Putamen (tissue), 1 donor: ENCODE measurements around the gene TESK2.
"Not testable (repeated sequence)": the region's sequence is repeated elsewhere in the genome, so short reads cannot be mapped to it uniquely, and the experiment has no call there.

Experiments
- DNase-seq: peaks from one replicate; pipeline ENCODE4 v3.0.0-alpha.2; 2016; ENCODE audit warnings: low spot score

TESK2 gene

DNA sequence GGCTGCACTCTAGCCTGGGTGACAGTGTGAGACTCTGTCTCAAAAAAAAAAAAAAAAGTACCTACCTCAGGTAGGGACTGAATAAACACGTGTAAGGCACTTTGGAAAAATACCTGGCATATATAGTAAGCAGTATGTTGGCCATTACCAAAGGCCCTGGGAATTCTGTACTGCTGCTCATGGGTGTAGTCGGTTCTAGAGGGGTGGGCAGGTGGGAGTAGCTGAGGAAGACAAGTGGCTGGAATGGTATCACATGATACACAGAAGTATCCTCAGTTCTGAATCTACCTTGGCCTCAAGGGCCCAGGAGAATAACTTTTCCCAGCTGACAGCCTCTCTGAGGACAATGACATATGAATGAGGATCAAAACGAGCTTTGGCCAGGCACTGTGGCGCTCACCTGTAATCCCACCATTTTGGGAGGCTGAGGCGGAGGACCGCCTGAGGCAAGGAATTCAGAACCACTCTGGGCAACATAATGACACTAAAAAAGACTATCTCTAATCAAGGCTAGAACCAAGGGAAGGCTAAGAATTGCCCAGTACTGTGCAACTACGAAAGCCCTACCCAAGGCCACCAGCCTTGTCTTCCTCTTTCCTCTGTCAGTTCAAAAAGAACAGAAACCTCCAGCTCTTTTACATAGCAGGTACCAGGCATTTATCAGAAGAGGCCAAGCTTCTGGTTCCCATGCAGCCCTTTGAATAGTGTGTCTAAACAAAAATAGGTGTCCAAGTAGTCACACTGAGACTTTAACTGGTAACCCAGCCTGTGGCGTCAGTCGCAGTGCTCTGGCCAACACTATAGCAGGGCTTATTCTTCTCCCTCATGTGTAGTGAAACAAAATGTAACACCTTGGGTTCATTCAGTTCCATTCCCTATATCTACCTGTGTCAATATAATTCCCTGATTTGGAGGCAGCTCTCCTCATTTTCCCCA is 19.3 kb upstream of the TESK2 start:
- DNase-seq = no peak

GRCh38 chr1:45508295-45509151 is 17.6 kb upstream of the TESK2 start:
- no peak for DNase-seq

GRCh38 chr1:45507893-45508292 is 16.9 kb upstream of the TESK2 start:
- DNase-seq = no peak

DNA sequence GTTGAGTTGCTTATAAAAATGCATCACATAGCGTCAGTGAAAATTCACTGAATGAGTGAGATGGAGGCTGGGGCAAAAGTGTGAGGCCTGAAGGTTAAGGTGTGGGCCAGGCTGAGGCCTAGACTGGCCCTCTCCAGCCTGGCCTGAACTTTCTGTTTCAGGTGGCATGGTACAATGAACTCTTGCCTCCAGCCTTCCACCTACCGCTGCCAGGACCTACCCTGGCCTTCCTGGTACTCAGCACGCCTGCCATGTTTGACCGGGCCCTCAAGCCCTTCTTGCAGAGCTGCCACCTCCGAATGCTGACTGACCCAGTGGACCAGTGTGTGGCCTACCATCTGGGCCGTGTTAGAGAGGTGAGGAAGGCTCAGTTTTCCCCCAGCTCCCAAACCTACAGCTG is 16.2 kb upstream of the TESK2 start:
- DNase-seq = no peak

- no peak for DNase-seq
These were observed 12.7 kb upstream of the TESK2 start for GRCh38 chr1:45503462-45504360.

GRCh38 chr1:45501505-45501859 is 10.5 kb upstream of the TESK2 start:
- no peak for DNase-seq

- DNase-seq = no peak
These were observed 8.4 kb upstream of the TESK2 start for GRCh38 chr1:45499415-45499769.

GRCh38 chr1:45498279-45498678 is 7.3 kb upstream of the TESK2 start:
- no peak for DNase-seq

GRCh38 chr1:45493116-45493697 is 2.2 kb upstream of the TESK2 start:
- peak; percentile 57 for DNase-seq

DNA sequence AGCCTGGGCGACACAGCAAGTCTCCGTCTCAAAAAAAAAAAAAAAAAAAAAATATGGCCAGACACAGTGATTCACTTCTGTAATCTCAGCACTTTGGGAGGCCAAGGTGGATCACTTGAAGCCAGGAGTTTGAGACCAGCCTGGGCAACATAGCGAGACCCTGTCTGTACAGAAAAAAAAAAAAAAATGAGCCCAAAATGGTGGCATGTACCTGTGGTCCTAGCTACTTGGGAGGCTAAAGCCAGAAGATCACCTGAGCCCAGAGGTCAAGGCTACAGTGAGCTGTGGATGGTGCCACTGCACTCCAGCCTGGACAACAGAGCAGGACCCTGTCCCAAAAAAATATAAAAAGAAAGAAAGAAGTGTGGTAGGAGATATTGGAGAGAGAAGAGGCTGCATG is 1.7 kb upstream of the TESK2 start:
- DNase-seq = no peak

- no peak for DNase-seq
These were observed 711 bp upstream of the TESK2 start for GRCh38 chr1:45491487-45492260.

DNA sequence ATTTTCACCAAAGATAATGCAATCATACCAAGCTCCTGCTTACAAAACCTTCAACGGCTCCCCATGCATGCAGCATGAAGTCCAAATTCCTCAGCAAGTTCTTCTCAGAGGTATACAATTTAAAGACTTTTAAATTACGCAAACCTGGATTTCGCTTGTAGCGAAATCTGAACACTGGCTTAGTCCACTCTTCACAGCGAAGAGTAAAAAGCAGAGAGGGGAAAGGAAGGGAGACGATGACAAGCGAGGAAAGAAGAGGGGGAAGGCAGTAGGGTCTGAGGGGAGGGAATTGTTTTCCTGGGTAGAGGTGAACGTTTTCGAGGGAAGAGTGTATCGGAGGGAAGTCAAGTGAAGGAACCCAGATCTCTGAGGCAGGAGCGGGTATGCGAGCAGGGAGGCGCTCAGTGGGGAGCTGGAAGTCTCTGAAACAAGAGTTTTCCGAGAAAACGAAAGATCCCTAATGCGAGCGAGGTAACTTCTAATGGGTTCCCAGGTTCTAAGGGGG is 790 bp downstream of the TESK2 start:
- DNase-seq = no peak

GRCh38 chr1:45489379-45489778 is 1.6 kb downstream of the TESK2 start:
- DNase-seq = not testable (repeated sequence)

DNA sequence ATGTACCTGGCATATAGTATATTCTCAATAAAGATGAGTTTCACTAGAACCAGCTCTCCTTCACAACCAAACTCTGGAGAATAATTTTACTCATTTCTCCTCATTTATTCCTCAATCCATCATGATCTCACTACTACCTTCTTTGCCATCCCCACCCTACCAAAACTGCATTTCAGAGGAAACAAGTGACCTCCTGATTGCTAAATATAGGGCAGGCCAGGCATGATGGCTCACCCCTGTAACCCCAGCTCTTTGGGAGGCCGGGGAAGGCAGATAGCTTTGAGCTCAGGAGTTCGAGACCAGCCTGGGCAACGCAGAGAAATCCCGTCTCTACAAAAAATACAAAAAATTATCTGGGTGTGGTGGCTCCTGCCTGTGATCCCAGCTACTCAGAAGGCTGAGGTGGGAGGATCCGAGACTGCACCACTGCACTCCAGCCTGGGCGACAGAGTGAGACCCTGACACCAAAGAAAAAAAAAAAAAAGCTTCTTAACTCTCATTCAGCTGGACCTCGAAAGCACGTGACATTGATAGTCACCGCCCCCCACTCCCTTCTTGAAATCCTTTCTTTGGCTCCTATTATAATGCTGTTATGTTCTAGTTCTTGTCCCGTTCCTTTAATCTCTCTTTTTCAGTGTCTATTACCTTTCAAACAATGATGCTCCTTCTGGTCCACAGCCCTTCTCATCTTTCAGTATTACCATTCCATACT is 2.1 kb downstream of the TESK2 start:
- DNase-seq = no peak

DNA sequence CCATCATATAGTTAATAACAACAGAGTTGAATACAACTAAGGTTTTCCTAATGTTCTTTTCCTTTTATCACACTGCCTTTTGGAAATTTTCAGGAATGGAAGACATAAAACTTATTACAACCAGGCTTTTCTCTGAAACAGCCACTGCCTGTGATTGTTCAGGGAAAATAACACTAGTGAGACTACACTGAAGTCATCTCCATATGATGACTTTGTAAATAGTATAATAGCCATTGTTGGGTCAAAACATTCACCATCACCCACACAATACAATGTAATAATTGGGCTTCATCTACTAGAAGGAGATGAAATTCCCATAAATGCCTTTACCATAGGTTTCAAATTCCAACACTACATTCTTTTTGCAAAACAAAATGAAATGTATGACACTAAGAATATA is 5.0 kb downstream of the TESK2 start:
- DNase-seq = no peak

GRCh38 chr1:45479039-45479748 is 11.8 kb downstream of the TESK2 start:
- no peak for DNase-seq

GRCh38 chr1:45478121-45478814 is 12.7 kb downstream of the TESK2 start:
- DNase-seq = no peak

DNA sequence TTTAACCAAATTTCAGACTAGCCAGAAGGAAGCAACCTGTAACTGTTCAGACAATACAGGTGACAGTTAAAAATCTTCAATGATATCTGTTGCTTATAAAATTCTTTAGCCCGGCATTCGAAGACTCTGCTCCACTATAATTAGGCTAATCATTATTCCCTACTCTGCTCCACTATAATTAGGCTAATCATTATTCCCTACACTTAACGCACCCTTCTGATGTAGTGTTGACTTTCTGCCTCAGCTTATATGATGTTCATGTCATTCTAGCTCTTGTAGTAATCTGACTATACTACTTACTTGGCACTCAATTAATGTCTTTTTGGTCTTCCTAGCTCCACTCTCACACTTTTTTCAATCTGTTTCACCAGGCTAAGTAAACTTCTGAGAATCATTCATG is 13.3 kb downstream of the TESK2 start:
- no peak for DNase-seq

- not testable (repeated sequence) for DNase-seq
These were observed 16.8 kb downstream of the TESK2 start for GRCh38 chr1:45474194-45474593.
